Liver (tissue), 3 donors: ENCODE measurements around the gene SZT2.

Experiments
- CTCF ChIP-seq: fragments of 150-350 bp; IDR thresholded peaks from 2 replicates; pipeline ENCODE4 v1.5.1; 2017; ENCODE audit warnings: improper control_type of control experiment, low read depth, low read length; ENCODE audit not compliant: missing input control
- GABPA ChIP-seq, 2 donors: IDR thresholded peaks in 1 of 2; conservative IDR thresholded peaks in 1 of 2; 2 replicates each; pipeline ENCODE4 v1.6.1; 2016; ENCODE audit warnings: antibody characterized with exemption in 2 of 2, mild to moderate bottlenecking in 1 of 2, moderate library complexity in 1 of 2
- MAX ChIP-seq: IDR thresholded peaks from 2 replicates; pipeline ENCODE4 v1.6.1; 2016; ENCODE audit warnings: antibody characterized with exemption
- RAD21 ChIP-seq, 2 donors: IDR thresholded peaks; 2 replicates each; pipeline ENCODE4 v1.6.1; 2016; ENCODE audit warnings: antibody characterized with exemption in 2 of 2, mild to moderate bottlenecking in 2 of 2
- SP1 ChIP-seq: IDR thresholded peaks from 2 replicates; pipeline ENCODE4 v1.6.1; 2018; ENCODE audit warnings: antibody characterized with exemption, mild to moderate bottlenecking
- TAF1 ChIP-seq: conservative IDR thresholded peaks from 2 replicates; pipeline ENCODE4 v1.6.1; 2016; ENCODE audit warnings: antibody characterized with exemption, mild to moderate bottlenecking
- YY1 ChIP-seq: IDR thresholded peaks from 2 replicates; pipeline ENCODE4 v1.6.1; 2016; ENCODE audit warnings: antibody characterized with exemption, mild to moderate bottlenecking
- TF ChIP-seq, protein P1 (sequence below): IDR thresholded peaks from 2 replicates; pipeline ENCODE4 v1.6.1; 2016; ENCODE audit warnings: antibody characterized with exemption
- TF ChIP-seq, protein P2 (sequence below): IDR thresholded peaks from 2 replicates; pipeline ENCODE4 v1.6.1; 2016; ENCODE audit warnings: antibody characterized with exemption, mild to moderate bottlenecking
- donor health status: healthy.
- donor health status: healthy.

DNA sequence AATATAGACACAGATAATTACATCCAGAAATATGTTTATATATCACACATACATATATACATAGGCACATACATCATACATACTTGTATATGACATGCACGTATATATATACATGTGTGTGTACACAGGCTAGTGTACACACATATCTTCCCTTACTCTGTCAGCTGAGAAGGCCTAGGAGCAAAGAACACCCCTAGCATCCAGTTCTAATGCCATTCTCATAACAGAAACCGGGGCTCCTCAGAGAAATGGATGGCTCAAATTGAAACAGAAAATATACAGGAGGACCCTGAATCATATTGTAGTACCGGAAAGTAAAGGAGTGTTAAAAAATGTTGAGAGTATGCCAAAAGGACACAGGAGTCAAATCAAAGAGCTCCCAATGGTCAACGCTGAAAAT lies 83.8 kb downstream of the SZT2 start:
- TF ChIP-seq CTCF (no peak), SP1 (no peak), MAX (no peak), RAD21 (IDR thresholded peaks at IDR 0.05) (no peak), TAF1 (no peak), YY1 (no peak), GABPA (IDR thresholded peaks at IDR 0.05 in 1 of 2, conservative IDR thresholded peaks at IDR 0.05 in 1 of 2) (no peak)
- TF ChIP-seq, protein P1, sequence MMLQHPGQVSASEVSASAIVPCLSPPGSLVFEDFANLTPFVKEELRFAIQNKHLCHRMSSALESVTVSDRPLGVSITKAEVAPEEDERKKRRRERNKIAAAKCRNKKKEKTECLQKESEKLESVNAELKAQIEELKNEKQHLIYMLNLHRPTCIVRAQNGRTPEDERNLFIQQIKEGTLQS, result no peak
- TF ChIP-seq, protein P2, sequence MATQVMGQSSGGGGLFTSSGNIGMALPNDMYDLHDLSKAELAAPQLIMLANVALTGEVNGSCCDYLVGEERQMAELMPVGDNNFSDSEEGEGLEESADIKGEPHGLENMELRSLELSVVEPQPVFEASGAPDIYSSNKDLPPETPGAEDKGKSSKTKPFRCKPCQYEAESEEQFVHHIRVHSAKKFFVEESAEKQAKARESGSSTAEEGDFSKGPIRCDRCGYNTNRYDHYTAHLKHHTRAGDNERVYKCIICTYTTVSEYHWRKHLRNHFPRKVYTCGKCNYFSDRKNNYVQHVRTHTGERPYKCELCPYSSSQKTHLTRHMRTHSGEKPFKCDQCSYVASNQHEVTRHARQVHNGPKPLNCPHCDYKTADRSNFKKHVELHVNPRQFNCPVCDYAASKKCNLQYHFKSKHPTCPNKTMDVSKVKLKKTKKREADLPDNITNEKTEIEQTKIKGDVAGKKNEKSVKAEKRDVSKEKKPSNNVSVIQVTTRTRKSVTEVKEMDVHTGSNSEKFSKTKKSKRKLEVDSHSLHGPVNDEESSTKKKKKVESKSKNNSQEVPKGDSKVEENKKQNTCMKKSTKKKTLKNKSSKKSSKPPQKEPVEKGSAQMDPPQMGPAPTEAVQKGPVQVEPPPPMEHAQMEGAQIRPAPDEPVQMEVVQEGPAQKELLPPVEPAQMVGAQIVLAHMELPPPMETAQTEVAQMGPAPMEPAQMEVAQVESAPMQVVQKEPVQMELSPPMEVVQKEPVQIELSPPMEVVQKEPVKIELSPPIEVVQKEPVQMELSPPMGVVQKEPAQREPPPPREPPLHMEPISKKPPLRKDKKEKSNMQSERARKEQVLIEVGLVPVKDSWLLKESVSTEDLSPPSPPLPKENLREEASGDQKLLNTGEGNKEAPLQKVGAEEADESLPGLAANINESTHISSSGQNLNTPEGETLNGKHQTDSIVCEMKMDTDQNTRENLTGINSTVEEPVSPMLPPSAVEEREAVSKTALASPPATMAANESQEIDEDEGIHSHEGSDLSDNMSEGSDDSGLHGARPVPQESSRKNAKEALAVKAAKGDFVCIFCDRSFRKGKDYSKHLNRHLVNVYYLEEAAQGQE, result no peak
